Measurements from ENCODE around the gene ARSB.

The ARSB gene

DNA sequence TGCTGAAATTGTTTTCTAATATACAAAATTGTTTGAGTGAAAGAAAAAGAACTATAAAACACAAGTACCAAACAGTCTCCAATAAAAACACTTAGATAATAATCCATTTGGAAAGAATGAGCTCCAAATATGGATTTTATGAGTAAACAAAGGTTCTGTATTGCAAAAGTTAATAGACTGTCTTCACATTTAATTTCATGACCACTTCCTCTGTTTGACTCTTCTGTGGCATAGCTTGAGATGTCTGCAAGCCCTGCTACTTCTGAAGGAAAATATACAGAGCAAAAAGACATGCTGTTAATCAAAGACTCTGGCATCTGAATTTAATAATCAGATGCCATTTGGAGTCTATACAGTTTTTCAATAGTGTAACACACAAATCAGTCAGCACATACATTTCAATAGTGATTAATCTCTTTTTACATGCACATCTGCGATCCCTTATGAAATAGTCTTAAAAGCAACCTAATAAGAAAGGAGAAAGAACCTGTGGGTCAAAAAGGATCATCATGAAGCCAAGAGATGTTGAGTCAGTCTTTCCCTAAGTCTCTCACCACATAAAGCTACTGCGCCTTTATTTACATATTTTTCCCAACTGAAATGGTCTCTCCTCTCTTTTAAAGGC is 171.1 kb downstream of the ARSB start:
- no peaks in the 10 kb centered on the region for H3K79me2 ChIP-seq (ENCODE audit: control insufficient read depth, low read length)
- H3K27ac ChIP-seq (ENCODE audit: low read depth, low read length) = no peak overlapping the region
- no peaks in the 10 kb centered on the region for H3K9me2 ChIP-seq (replicated peaks; ENCODE audit: control insufficient read depth, low read length)
- H3K9me3 ChIP-seq (ENCODE audit: control insufficient read depth, insufficient read depth, low read length) = no peaks in the 10 kb centered on the region
- H4K20me1 ChIP-seq (ENCODE audit: control insufficient read depth, insufficient read depth, low read depth, low read length) = no peaks in the 10 kb centered on the region
- no peak overlapping the region for H3K4me2 ChIP-seq (ENCODE audit: low read length)
- H3K4me3 ChIP-seq (ENCODE audit: low read length) = no peak overlapping the region
- H3K4me1 ChIP-seq (ENCODE audit: control insufficient read depth, low read length) = peaks cover 5% of the 10 kb centered on the region
- no peaks in the 10 kb centered on the region for H3F3A ChIP-seq (ENCODE audit: control insufficient read depth, insufficient read depth)
- TF ChIP-seq, protein P1, sequence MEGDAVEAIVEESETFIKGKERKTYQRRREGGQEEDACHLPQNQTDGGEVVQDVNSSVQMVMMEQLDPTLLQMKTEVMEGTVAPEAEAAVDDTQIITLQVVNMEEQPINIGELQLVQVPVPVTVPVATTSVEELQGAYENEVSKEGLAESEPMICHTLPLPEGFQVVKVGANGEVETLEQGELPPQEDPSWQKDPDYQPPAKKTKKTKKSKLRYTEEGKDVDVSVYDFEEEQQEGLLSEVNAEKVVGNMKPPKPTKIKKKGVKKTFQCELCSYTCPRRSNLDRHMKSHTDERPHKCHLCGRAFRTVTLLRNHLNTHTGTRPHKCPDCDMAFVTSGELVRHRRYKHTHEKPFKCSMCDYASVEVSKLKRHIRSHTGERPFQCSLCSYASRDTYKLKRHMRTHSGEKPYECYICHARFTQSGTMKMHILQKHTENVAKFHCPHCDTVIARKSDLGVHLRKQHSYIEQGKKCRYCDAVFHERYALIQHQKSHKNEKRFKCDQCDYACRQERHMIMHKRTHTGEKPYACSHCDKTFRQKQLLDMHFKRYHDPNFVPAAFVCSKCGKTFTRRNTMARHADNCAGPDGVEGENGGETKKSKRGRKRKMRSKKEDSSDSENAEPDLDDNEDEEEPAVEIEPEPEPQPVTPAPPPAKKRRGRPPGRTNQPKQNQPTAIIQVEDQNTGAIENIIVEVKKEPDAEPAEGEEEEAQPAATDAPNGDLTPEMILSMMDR (IDR thresholded peaks at IDR 0.05; ENCODE audit: low read depth, low read length, poor library complexity, severe bottlenecking) = no peak
- H3K36me3 ChIP-seq (ENCODE audit: control insufficient read depth, low read length) = no peaks in the 10 kb centered on the region
- no peaks in the 10 kb centered on the region for H3K27me3 ChIP-seq (ENCODE audit: control insufficient read depth, low read length)

GRCh38 chr5:78813286-78813685 is 171.8 kb downstream of the ARSB start:
- Histone ChIP-seq H3K36me3 (ENCODE audit: control insufficient read depth, low read length) (no peaks in the 10 kb centered on the region), H3K4me3 (ENCODE audit: low read length) (no peak overlapping the region), H3K4me1 (ENCODE audit: control insufficient read depth, low read length) (peaks cover 5% of the 10 kb centered on the region), H3K9me3 (ENCODE audit: control insufficient read depth, insufficient read depth, low read length) (no peaks in the 10 kb centered on the region), H3K4me2 (ENCODE audit: low read length) (no peak overlapping the region), H3K27me3 (ENCODE audit: control insufficient read depth, low read length) (no peaks in the 10 kb centered on the region), H3K27ac (ENCODE audit: low read depth, low read length) (no peak overlapping the region), H3K79me2 (ENCODE audit: control insufficient read depth, low read length) (no peaks in the 10 kb centered on the region), H4K20me1 (ENCODE audit: control insufficient read depth, insufficient read depth, low read depth, low read length) (no peaks in the 10 kb centered on the region), H3F3A (ENCODE audit: control insufficient read depth, insufficient read depth) (no peaks in the 10 kb centered on the region), H3K9me2 (replicated peaks; ENCODE audit: control insufficient read depth, low read length) (no peaks in the 10 kb centered on the region)
- TF ChIP-seq EZH2phosphoT487 (IDR thresholded peaks at IDR 0.05; ENCODE audit: borderline replicate concordance, low read length) = no peak
- TF ChIP-seq, protein P1 (IDR thresholded peaks at IDR 0.05; ENCODE audit: low read depth, low read length, poor library complexity, severe bottlenecking) = no peak

DNA sequence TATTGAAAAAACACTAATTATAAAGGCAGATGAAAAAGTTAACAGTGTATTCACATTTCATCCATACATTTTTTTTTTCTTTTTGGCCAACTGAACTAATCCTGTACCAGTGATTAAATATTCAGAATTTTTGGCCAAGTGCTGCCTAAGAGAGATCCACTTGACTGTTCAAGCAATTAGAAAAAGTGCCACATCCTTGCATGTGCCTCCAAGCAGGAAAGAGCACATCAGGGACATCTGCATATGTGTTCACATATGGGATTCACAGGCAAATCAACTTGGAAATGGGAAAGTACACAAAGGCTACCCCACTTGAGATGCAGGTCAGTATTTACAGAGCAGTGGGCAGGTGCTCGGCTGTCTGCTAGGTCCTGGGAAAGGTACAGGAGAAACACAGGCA is 173.2 kb downstream of the ARSB start:
- Histone ChIP-seq H3K9me3 (ENCODE audit: control insufficient read depth, insufficient read depth, low read length) (no peaks in the 10 kb centered on the region), H4K20me1 (ENCODE audit: control insufficient read depth, insufficient read depth, low read depth, low read length) (no peaks in the 10 kb centered on the region), H3K4me1 (ENCODE audit: control insufficient read depth, low read length) (peaks cover 5% of the 10 kb centered on the region), H3K27me3 (ENCODE audit: control insufficient read depth, low read length) (no peaks in the 10 kb centered on the region), H3K79me2 (ENCODE audit: control insufficient read depth, low read length) (no peaks in the 10 kb centered on the region), H3K4me2 (ENCODE audit: low read length) (no peak overlapping the region), H3K27ac (ENCODE audit: low read depth, low read length) (no peak overlapping the region), H3F3A (ENCODE audit: control insufficient read depth, insufficient read depth) (no peaks in the 10 kb centered on the region), H3K9me2 (replicated peaks; ENCODE audit: control insufficient read depth, low read length) (no peaks in the 10 kb centered on the region), H3K4me3 (ENCODE audit: low read length) (no peak overlapping the region), H3K36me3 (ENCODE audit: control insufficient read depth, low read length) (no peaks in the 10 kb centered on the region)
- no peak for TF ChIP-seq EZH2phosphoT487 (IDR thresholded peaks at IDR 0.05; ENCODE audit: borderline replicate concordance, low read length)
- TF ChIP-seq, protein P1 (IDR thresholded peaks at IDR 0.05; ENCODE audit: low read depth, low read length, poor library complexity, severe bottlenecking) = no peak
